ENCODE data around the gene PRDM12.

- TF ChIP-seq EZH2 (IDR thresholded peaks at IDR 0.05) = no peak
- TF ChIP-seq POLR2AphosphoS5 (IDR thresholded peaks at IDR 0.05; ENCODE audit: borderline replicate concordance, low read depth, low read length) = no peak
- no peak for TF ChIP-seq FOXP2 (optimal IDR thresholded peaks at IDR 0.05; ENCODE audit: control extremely low read depth, extremely low read length, insufficient read depth)
Observed at GRCh38 chr9:130718562-130718961, 54.2 kb downstream of the PRDM12 start.
